ENCODE results near the gene MS4A8. TPM values are rescaled to one million over a fixed set of nuclear protein-coding genes. Genes with fewer than 3 reads are reported as not detected.

Gene MS4A8
- total and polyA plus RNA-seq, 10 of the 15 experiments (the other 5 are each of a cell fraction or from before 2014, with no cell fraction given), result 0.04 TPM; not detected in 9

DNA sequence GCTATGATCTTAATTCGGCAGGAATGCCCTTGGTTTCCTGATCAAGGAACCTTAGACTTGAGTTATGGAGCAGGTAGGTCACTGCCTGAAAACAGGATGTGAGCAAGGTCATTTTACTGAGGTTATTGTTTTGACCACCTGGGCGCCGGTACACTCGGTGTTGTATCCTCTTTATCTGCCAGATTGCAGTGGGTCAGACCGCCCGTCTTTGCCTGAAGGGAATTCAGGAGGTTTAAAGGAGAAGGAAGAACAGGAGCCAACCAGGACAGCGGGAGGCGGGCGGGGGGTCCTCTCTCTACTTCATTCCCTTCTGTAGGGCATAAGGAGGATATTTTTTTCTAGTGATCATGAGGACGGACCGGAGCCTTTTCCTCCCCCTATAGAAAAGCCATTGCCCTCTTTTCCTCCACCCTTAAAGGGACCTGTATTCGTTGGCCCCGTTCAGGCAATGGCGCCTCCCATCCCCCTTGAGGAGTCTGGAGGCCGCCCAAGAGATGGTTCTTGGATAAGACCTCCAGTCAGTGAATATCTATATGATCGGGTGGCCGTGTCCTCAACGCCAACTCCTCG is 57.9 kb downstream of the MS4A8 start:
- H3K36me3 ChIP-seq (ENCODE audit: control insufficient read depth in 2 of 2, insufficient read depth in 2 of 2, low read length in 1 of 2), result no peaks in the 10 kb centered on the region
- no peaks in the 10 kb centered on the region for H3K79me2 ChIP-seq (ENCODE audit: control insufficient read depth, insufficient read depth, low read length)
- peaks cover 28% of the 10 kb centered on the region for H3K4me1 ChIP-seq (ENCODE audit: control insufficient read depth, insufficient read depth, low read length)
- ATAC-seq, result no peak
- no peak overlapping the region for H3K9ac ChIP-seq (ENCODE audit: control insufficient read depth, insufficient read depth, low read length)
- SMC1A ChIA-PET (ENCODE audit: uncharacterized antibody, unreplicated experiment), result interaction anchor here (1.0 to 1.7 kb wide), 6 partner anchors 8 to 394 kb away, joined by 3 to 12 read pairs (median 5); no protein-coding TSS in a partner anchor
- BruUV-seq (replicated peaks), result no TSS peak
- no peaks in the 10 kb centered on the region; the same call in 2 of the 3 replicates for H3K9me3 ChIP-seq (replicated peaks; ENCODE audit: control insufficient read depth, insufficient read depth, low read length)
- no peak overlapping the region for H2AFZ ChIP-seq (ENCODE audit: control insufficient read depth, low read depth, low read length)
- H3K27ac ChIP-seq (ENCODE audit: control insufficient read depth, insufficient read depth), result no peak overlapping the region
- intact Hi-C loops (cut with micrococcal nuclease; ENCODE audit: unreplicated experiment) (no loop called here), in situ Hi-C loops (cut with MboI) (loop anchor here (25.0 kb wide), 1 partner anchor 1570 kb away; no protein-coding TSS in a partner anchor)
- RAD21 ChIA-PET (ENCODE audit: unreplicated experiment), result interaction anchor here (1.3 to 1.6 kb wide), 5 partner anchors 7 to 100 kb away, joined by 3 to 7 read pairs (median 5); partner anchors contain the start of gene MS4A8
- whole genome bisulfite sequencing (ENCODE audit: insufficient coverage, insufficient replicate concordance, low lambda C conversion rate, missing lambda C conversion rate), result 67% methylated on average over 19 of the region's 19 CpGs
- no peak for DNase-seq (ENCODE audit: low read depth, low spot score)
- FAIRE-seq, result no peak
- no peaks in the 10 kb centered on the region; a peak in 1 of 4 replicates for H3K27me3 ChIP-seq (replicated peaks in 1 of 2; ENCODE audit: control insufficient read depth in 2 of 2, insufficient read depth in 2 of 2, low read length in 1 of 2)
- CTCF ChIA-PET, result interaction anchor here (0.6 to 1.7 kb wide), 15 partner anchors 8 to 412 kb away, joined by 3 to 12 read pairs (median 3); partner anchors contain the start of gene MS4A10
- no peak overlapping the region for H3K4me2 ChIP-seq (ENCODE audit: control insufficient read depth, insufficient read depth)
- TF ChIP-seq BACH1 (IDR thresholded peaks at IDR 0.05; ENCODE audit: borderline replicate concordance) (no peak), SKIL (IDR thresholded peaks at IDR 0.05; ENCODE audit: low read depth, poor library complexity, severe bottlenecking) (no peak), POU2F2 (IDR thresholded peaks at IDR 0.05; ENCODE audit: borderline replicate concordance, low read depth, low read length) (no peak), ZNF384 (IDR thresholded peaks at IDR 0.05; ENCODE audit: borderline replicate concordance, low read depth, low read length) (no peak), GATAD2B (conservative IDR thresholded peaks at IDR 0.05; ENCODE audit: low read depth) (no peak), SIX5 (IDR thresholded peaks at IDR 0.05; ENCODE audit: low read depth, low read length, severe bottlenecking) (no peak), CBX3 (IDR thresholded peaks at IDR 0.05; ENCODE audit: borderline replicate concordance, low read depth) (no peak), ETV6 (conservative IDR thresholded peaks at IDR 0.05 in 1 of 2, IDR thresholded peaks at IDR 0.05 in 1 of 2; ENCODE audit: borderline replicate concordance in 1 of 2, low read depth in 1 of 2) (no peak), TCF3 (IDR thresholded peaks at IDR 0.05; ENCODE audit: borderline replicate concordance, insufficient read depth, low read depth, low read length) (no peak)
- TF ChIP-seq, protein P1, sequence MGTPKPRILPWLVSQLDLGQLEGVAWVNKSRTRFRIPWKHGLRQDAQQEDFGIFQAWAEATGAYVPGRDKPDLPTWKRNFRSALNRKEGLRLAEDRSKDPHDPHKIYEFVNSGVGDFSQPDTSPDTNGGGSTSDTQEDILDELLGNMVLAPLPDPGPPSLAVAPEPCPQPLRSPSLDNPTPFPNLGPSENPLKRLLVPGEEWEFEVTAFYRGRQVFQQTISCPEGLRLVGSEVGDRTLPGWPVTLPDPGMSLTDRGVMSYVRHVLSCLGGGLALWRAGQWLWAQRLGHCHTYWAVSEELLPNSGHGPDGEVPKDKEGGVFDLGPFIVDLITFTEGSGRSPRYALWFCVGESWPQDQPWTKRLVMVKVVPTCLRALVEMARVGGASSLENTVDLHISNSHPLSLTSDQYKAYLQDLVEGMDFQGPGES (IDR thresholded peaks at IDR 0.05), result no peak
- no peaks in the 10 kb centered on the region for H4K20me1 ChIP-seq (ENCODE audit: control insufficient read depth, insufficient read depth)
- no peak overlapping the region for H3K4me3 ChIP-seq
- POLR2A ChIA-PET, result no interaction called here

All from GM12878 (cell line).